Effector CD8-positive, alpha-beta T cell (primary cell): ENCODE measurements around the gene FAM120B.
A peak's percentile ranks its signal among the peaks of the same experiment; 100 is the strongest.

Experiments used
- DNase-seq: peaks from one replicate; lab custom pipeline; 2025; lab: John Stamatoyannopoulos, UW

Gene FAM120B

GRCh38 chr6:170286246-170286933 lies 20.2 kb upstream of the FAM120B start:
- DNase-seq = no peak

- no peak for DNase-seq
These were observed 19.7 kb upstream of the FAM120B start for GRCh38 chr6:170286934-170287265.

GRCh38 chr6:170287371-170287876 lies 19.1 kb upstream of the FAM120B start:
- DNase-seq = no peak

- DNase-seq = no peak
These were observed 18.4 kb upstream of the FAM120B start for GRCh38 chr6:170288091-170288631.

- no peak for DNase-seq
These were observed 17.7 kb upstream of the FAM120B start for GRCh38 chr6:170288852-170289179.

- DNase-seq = no peak
These were observed 17.2 kb upstream of the FAM120B start for GRCh38 chr6:170289180-170289931.

GRCh38 chr6:170289951-170290295 lies 16.6 kb upstream of the FAM120B start:
- no peak for DNase-seq

- DNase-seq = peak; percentile 32
These were observed 16.0 kb upstream of the FAM120B start, which contains the start of gene DLL1 for GRCh38 chr6:170290296-170291128. DLL1 (minus strand) TSS chr6:170291078; CDS start chr6:170290139, 939 bp downstream.

- peak; percentile 25 for DNase-seq
These were observed 15.1 kb upstream of the FAM120B start for GRCh38 chr6:170291271-170292110.

- DNase-seq = no peak
These were observed 14.5 kb upstream of the FAM120B start for GRCh38 chr6:170292111-170292406.

- no peak for DNase-seq
These were observed 14.0 kb upstream of the FAM120B start for GRCh38 chr6:170292407-170293158.

GRCh38 chr6:170293341-170294231 lies 13.0 kb upstream of the FAM120B start:
- DNase-seq = no peak

- DNase-seq = no peak
These were observed 12.2 kb upstream of the FAM120B start for GRCh38 chr6:170294298-170294730.

- DNase-seq = no peak
These were observed 11.6 kb upstream of the FAM120B start for GRCh38 chr6:170294813-170295509.

- peak; percentile 13 for DNase-seq
These were observed 10.8 kb upstream of the FAM120B start for GRCh38 chr6:170295510-170296422.

- DNase-seq = no peak
These were observed 10.2 kb upstream of the FAM120B start for GRCh38 chr6:170296423-170296745.

- no peak for DNase-seq
These were observed 9.6 kb upstream of the FAM120B start for GRCh38 chr6:170296746-170297575.
